Brain microvascular endothelial cell (primary cell): ENCODE results near the gene ADAMTS17.

ENCODE experiments used
- DNase-seq: peaks from one replicate; pipeline ENCODE4 v3.0.0-alpha.2; 2020
- H3K27ac ChIP-seq: fragments of 250-450 bp; sonication (Bioruptor Pico); 2 replicates; pipeline ENCODE4 v1.5.1; 2020; ENCODE audit warnings: mild to moderate bottlenecking, moderate library complexity
- H3K27me3 ChIP-seq: fragments of 250-450 bp; sonication (Bioruptor Pico); replicated peaks from 2 replicates; pipeline ENCODE4 v1.5.1; 2020; ENCODE audit warnings: mild to moderate bottlenecking
- H3K36me3 ChIP-seq: fragments of 250-450 bp; sonication (Bioruptor Pico); replicated peaks from 2 replicates; pipeline ENCODE4 v1.5.1; 2020; ENCODE audit warnings: mild to moderate bottlenecking
- H3K4me3 ChIP-seq: 2 replicates; pipeline ENCODE4 v1.5.1; 2011; ENCODE audit warnings: low read depth, mild to moderate bottlenecking, control low read depth, low read length, moderate library complexity
- CTCF ChIP-seq: IDR thresholded peaks from 2 replicates; pipeline ENCODE4 v1.5.1; 2011; ENCODE audit warnings: low read depth, mild to moderate bottlenecking, moderate library complexity, low read length, control low read depth, inconsistent platforms; ENCODE audit errors: missing control alignments
- in situ Hi-C: cut with HindIII; loops from 2 replicates; pipeline ENCODE4 v1.10.0; 2017; ENCODE audit warnings: low sequenced_read_pairs, low pct_ligation_motif_present

Gene ADAMTS17

GRCh38 chr15:100350434-100351226, 8.9 kb upstream of the ADAMTS17 start:
- in situ Hi-C loops: no loop called here
- H3K4me3 ChIP-seq: peak overlapping the region; percentile 67
- peak; percentile 42 for DNase-seq
- no peaks in the 10 kb centered on the region for H3K36me3 ChIP-seq
- H3K27me3 ChIP-seq: no peaks in the 10 kb centered on the region
- H3K27ac ChIP-seq: no peak overlapping the region
- no peak for TF ChIP-seq CTCF

GRCh38 chr15:100349696-100350433, 8.1 kb upstream of the ADAMTS17 start:
- peak; percentile 80 for DNase-seq
- TF ChIP-seq CTCF: peak; percentile 97
- no peaks in the 10 kb centered on the region for H3K27me3 ChIP-seq
- H3K27ac ChIP-seq: no peak overlapping the region
- H3K36me3 ChIP-seq: no peaks in the 10 kb centered on the region
- H3K4me3 ChIP-seq: peak overlapping the region; percentile 67
- in situ Hi-C loops: no loop called here

GRCh38 chr15:100349321-100349695, 7.5 kb upstream of the ADAMTS17 start:
- Histone ChIP-seq H3K36me3 (no peaks in the 10 kb centered on the region), H3K4me3 (peak overlapping the region; percentile 67), H3K27me3 (no peaks in the 10 kb centered on the region), H3K27ac (no peak overlapping the region)
- TF ChIP-seq CTCF: no peak
- no peak for DNase-seq
- in situ Hi-C loops: no loop called here

- TF ChIP-seq CTCF: no peak
- DNase-seq: no peak
- in situ Hi-C loops: no loop called here
- no peak overlapping the region for H3K27ac ChIP-seq
- H3K4me3 ChIP-seq: no peak overlapping the region
- H3K36me3 ChIP-seq: no peaks in the 10 kb centered on the region
- H3K27me3 ChIP-seq: no peaks in the 10 kb centered on the region
Observed at GRCh38 chr15:100348578-100348977, 6.8 kb upstream of the ADAMTS17 start.

GRCh38 chr15:100346866-100347512, 5.2 kb upstream of the ADAMTS17 start:
- in situ Hi-C loops: no loop called here
- H3K27ac ChIP-seq: no peak overlapping the region
- no peak overlapping the region for H3K4me3 ChIP-seq
- H3K36me3 ChIP-seq: no peaks in the 10 kb centered on the region
- no peak for TF ChIP-seq CTCF
- no peak for DNase-seq
- H3K27me3 ChIP-seq: no peaks in the 10 kb centered on the region
